Measurements from ENCODE around the gene RAPGEF1. TPM values are rescaled to one million over a fixed set of nuclear protein-coding genes. Genes with fewer than 3 reads are reported as not detected.

Gene RAPGEF1
- total and polyA plus RNA-seq, 2 of the 13 experiments (the other 11 are each of a cell fraction or from before 2014, with no cell fraction given): 21.2 to 38.9 TPM

DNA sequence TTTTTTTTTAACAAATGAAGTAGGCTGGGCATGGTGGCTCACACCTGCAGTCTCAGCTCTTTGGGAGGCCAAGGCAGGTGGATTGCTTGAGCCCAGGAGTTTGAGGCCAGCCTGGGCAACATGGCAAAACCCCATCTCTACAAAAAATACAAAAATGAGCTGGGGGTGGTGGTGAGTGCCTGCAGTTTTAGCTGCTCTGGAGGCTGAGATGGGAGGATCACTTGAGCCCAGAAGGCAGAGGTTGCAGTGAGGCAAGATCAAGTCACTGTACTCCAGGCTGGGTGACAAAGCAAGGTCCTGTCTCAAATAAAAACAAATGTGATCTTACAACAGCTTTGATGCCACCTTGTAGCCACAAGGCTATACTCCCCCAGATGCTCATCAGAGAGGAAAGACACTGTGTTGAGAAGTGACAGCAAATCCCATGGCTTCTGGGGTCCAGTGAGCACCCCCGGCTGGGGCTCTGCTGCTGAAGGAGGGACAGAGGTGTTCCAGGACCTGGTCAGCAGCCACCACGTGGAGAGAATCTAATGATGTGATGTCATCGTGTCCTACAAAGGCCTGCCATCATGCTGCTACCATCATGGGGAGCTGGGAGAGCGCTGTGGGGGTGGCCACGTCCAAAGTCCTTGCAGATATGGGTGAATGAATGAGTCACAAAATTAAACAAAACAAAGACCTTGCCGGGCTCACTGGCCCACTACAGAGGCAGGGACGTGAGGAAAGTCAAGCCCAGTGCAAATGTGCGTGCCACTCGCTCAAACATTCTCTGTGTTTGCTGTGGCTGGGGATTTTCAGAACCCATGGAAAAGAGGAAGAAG is 133.9 kb downstream of the RAPGEF1 start:
- H3K9me3 ChIP-seq (ENCODE audit: low read length): no peaks in the 10 kb centered on the region
- H2AFZ ChIP-seq (ENCODE audit: low read length): no peak overlapping the region
- H3K4me2 ChIP-seq (ENCODE audit: low read depth, low read length): peak overlapping the region; percentile 59
- H3K36me3 ChIP-seq (replicated peaks in 1 of 2; ENCODE audit: control insufficient read depth in 1 of 2, insufficient read depth in 2 of 2, low read length in 2 of 2): peaks cover 1 to 4% of the 10 kb centered on the region in 2 experiments; a peak in 3 of 5 replicates
- H3K4me3 ChIP-seq (replicated peaks in 1 of 3; ENCODE audit: insufficient read depth in 1 of 3, low read depth in 2 of 3, low read length in 3 of 3): peak overlapping the region in 1 of 3 experiments; percentile 26; a peak in 1 of 6 replicates
- peak overlapping the region; percentile 86 for H3K27ac ChIP-seq (ENCODE audit: extremely low read length, insufficient read depth, low read length)
- no peaks in the 10 kb centered on the region for H4K20me1 ChIP-seq (ENCODE audit: insufficient read depth, low read length)
- H3K9ac ChIP-seq (ENCODE audit: insufficient read depth, low read depth, low read length): peak overlapping the region; percentile 69
- CTCF ChIA-PET (ENCODE audit: low intra/inter-chr PET ratio, low total read pairs): interaction anchor here (0.9 to 1.9 kb wide), 2 partner anchors 15 to 134 kb away, joined by 4 to 7 read pairs; partner anchors contain the start of gene RAPGEF1
- POLR2A ChIA-PET: interaction anchor here (0.8 to 2.5 kb wide), 13 partner anchors 9 to 137 kb away, joined by 3 to 36 read pairs (median 4); no protein-coding TSS in a partner anchor
- ATAC-seq (peak; percentile 84), DNase-seq (ENCODE audit: low spot score) (peak; percentile 98), FAIRE-seq (peak; percentile 96)
- WGBS (ENCODE audit: low lambda C conversion rate): 2% methylated on average over 9 of the region's 9 CpGs
- H3K79me2 ChIP-seq (ENCODE audit: insufficient read depth, low read length): no peaks in the 10 kb centered on the region
- in situ Hi-C loops (cut with HindIII; ENCODE audit: extremely low pct_ligation_motif_present, low pct_unique_long_range_greater_than_20kb): no loop called here
- BruUV-seq (replicated peaks): no TSS peak
- H3K27me3 ChIP-seq (ENCODE audit: control insufficient read depth in 1 of 2, insufficient read depth in 2 of 2, low read length in 2 of 2): no peaks in the 10 kb centered on the region
- H3K4me1 ChIP-seq (ENCODE audit: insufficient read depth, low read length): peaks cover 86% of the 10 kb centered on the region
- intact Hi-C loops (cut with micrococcal nuclease; ENCODE audit: unreplicated experiment): loop anchor here (2.0 to 5.0 kb wide), 2 partner anchors 51 to 129 kb away; no protein-coding TSS in a partner anchor
- TF ChIP-seq, protein P1, sequence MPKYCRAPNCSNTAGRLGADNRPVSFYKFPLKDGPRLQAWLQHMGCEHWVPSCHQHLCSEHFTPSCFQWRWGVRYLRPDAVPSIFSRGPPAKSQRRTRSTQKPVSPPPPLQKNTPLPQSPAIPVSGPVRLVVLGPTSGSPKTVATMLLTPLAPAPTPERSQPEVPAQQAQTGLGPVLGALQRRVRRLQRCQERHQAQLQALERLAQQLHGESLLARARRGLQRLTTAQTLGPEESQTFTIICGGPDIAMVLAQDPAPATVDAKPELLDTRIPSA (CRISPR knock-in tag; IDR thresholded peaks at IDR 0.05; ENCODE audit: borderline replicate concordance): no peak
- TF ChIP-seq, protein P2, sequence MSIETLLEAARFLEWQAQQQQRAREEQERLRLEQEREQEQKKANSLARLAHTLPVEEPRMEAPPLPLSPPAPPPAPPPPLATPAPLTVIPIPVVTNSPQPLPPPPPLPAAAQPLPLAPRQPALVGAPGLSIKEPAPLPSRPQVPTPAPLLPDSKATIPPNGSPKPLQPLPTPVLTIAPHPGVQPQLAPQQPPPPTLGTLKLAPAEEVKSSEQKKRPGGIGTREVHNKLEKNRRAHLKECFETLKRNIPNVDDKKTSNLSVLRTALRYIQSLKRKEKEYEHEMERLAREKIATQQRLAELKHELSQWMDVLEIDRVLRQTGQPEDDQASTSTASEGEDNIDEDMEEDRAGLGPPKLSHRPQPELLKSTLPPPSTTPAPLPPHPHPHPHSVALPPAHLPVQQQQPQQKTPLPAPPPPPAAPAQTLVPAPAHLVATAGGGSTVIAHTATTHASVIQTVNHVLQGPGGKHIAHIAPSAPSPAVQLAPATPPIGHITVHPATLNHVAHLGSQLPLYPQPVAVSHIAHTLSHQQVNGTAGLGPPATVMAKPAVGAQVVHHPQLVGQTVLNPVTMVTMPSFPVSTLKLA (IDR thresholded peaks at IDR 0.05): peak; percentile 91
- TF ChIP-seq RBM39 (IDR thresholded peaks at IDR 0.05; ENCODE audit: low read depth, low read length, poor library complexity, severe bottlenecking) (no peak), YEATS2 (CRISPR knock-in tag; IDR thresholded peaks at IDR 0.05; ENCODE audit: borderline replicate concordance) (no peak), PLRG1 (conservative IDR thresholded peaks at IDR 0.05) (no peak), RBM22 (optimal IDR thresholded peaks at IDR 0.05; ENCODE audit: low read length) (no peak), ZNF558 (CRISPR knock-in tag; IDR thresholded peaks at IDR 0.05; ENCODE audit: borderline replicate concordance) (no peak), IRF2 (CRISPR knock-in tag; IDR thresholded peaks at IDR 0.05) (peak; percentile 86), RFXANK (CRISPR knock-in tag; IDR thresholded peaks at IDR 0.05) (no peak), ZNF672 (CRISPR knock-in tag; IDR thresholded peaks at IDR 0.05) (no peak), ZFYVE20 (CRISPR knock-in tag; IDR thresholded peaks at IDR 0.05; ENCODE audit: borderline replicate concordance, low read depth) (no peak), ZSCAN20 (CRISPR knock-in tag; IDR thresholded peaks at IDR 0.05; ENCODE audit: borderline replicate concordance) (0 out of 2 replicates have a peak, but pooled peaks have one; percentile 59), ZNF124 (CRISPR knock-in tag; IDR thresholded peaks at IDR 0.05) (peak; percentile 74), ETV6 (CRISPR knock-in tag; conservative IDR thresholded peaks at IDR 0.05) (0 out of 2 replicates have a peak, but pooled peaks have one; percentile 36), FOSL2 (CRISPR knock-in tag; IDR thresholded peaks at IDR 0.05) (peak; percentile 99)
- TF ChIP-seq, protein P3, sequence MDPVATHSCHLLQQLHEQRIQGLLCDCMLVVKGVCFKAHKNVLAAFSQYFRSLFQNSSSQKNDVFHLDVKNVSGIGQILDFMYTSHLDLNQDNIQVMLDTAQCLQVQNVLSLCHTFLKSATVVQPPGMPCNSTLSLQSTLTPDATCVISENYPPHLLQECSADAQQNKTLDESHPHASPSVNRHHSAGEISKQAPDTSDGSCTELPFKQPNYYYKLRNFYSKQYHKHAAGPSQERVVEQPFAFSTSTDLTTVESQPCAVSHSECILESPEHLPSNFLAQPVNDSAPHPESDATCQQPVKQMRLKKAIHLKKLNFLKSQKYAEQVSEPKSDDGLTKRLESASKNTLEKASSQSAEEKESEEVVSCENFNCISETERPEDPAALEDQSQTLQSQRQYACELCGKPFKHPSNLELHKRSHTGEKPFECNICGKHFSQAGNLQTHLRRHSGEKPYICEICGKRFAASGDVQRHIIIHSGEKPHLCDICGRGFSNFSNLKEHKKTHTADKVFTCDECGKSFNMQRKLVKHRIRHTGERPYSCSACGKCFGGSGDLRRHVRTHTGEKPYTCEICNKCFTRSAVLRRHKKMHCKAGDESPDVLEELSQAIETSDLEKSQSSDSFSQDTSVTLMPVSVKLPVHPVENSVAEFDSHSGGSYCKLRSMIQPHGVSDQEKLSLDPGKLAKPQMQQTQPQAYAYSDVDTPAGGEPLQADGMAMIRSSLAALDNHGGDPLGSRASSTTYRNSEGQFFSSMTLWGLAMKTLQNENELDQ (CRISPR knock-in tag; IDR thresholded peaks at IDR 0.05; ENCODE audit: borderline replicate concordance): no peak
- TF ChIP-seq, protein P4, sequence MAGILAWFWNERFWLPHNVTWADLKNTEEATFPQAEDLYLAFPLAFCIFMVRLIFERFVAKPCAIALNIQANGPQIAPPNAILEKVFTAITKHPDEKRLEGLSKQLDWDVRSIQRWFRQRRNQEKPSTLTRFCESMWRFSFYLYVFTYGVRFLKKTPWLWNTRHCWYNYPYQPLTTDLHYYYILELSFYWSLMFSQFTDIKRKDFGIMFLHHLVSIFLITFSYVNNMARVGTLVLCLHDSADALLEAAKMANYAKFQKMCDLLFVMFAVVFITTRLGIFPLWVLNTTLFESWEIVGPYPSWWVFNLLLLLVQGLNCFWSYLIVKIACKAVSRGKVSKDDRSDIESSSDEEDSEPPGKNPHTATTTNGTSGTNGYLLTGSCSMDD (CRISPR knock-in tag; IDR thresholded peaks at IDR 0.05): no peak
